ENCODE data around the gene ABCB10.
"Not testable (repeated sequence)": the region's sequence is repeated elsewhere in the genome, so short reads cannot be mapped to it uniquely, and the experiment has no call there.

The ABCB10 gene

DNA sequence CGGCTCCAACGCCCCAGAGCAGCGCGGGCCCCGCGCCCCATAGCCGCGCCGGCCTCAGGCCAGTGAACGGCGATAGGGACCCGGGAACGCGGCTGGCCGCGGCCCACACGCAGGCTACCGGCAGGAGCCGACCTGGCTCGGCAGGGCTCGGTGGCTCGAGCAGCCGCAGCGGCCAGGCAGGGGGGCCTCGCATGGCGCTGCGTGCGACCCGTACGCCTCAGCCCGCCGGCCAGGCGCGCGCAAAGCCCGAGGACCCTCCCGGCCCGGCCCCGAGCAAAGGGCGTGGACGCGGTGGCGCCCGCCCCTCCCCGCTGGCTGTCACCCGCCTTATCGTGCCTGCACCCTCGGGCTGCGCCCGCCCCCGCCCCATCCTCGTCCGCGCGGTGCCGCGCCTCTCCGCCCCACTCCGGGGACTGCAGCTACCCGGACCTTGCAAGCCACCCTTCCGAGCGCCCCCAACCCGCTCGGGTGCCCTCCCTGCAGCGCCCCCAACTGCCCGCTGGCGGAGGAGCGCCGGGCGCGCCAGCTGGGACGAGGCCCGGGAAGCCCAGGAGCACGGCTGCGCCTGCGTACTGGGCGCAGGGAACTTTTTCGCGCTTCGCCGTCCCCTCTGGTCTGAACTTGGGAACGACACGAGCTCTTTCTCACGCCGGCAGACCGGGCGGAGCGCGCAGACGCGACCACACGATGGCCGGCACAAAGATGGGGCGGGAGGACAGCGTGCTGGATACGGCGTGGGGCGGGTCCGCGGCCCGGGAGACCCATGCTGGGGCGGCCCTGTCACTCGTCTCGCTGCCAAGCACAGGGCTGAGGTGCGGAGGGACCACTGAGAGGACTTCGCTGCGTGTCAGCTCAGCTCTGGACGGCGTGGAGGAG is at the start of gene ABCB10:
Gene ABCB10, minus strand, starts transcription at position 248 of the 876 bp plus-strand sequence. Its CDS starts 55 bp downstream, at position 193.
- DNase-seq = peak; percentile 96

- DNase-seq = no peak
These were observed 48.9 kb upstream of the ABCB10 start for GRCh38 chr1:229607370-229607769.

GRCh38 chr1:229603371-229604005 is 45.0 kb upstream of the ABCB10 start:
- no peak for DNase-seq

GRCh38 chr1:229600229-229600628 is 41.7 kb upstream of the ABCB10 start:
- DNase-seq = no peak

GRCh38 chr1:229599218-229599954 is 40.9 kb upstream of the ABCB10 start:
- no peak for DNase-seq

DNA sequence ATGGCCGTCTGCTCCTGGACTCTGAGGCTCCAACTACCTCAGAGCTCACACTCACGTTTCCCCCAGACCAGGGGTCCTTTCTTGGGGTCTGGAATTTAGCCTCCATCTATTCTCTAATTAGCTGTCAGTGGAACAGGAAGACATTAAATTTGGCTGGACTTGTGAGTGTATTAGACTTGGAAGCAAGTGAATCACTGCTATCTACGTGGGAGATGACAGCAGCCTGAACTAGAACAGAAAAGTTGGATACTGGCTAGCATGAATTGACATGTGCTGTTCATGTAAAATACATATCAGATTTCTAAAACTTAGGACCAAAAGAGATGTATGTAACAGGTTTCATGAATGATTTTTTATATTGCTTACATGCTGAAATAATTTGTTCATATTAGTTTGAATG is 39.4 kb upstream of the ABCB10 start:
- DNase-seq = no peak

DNA sequence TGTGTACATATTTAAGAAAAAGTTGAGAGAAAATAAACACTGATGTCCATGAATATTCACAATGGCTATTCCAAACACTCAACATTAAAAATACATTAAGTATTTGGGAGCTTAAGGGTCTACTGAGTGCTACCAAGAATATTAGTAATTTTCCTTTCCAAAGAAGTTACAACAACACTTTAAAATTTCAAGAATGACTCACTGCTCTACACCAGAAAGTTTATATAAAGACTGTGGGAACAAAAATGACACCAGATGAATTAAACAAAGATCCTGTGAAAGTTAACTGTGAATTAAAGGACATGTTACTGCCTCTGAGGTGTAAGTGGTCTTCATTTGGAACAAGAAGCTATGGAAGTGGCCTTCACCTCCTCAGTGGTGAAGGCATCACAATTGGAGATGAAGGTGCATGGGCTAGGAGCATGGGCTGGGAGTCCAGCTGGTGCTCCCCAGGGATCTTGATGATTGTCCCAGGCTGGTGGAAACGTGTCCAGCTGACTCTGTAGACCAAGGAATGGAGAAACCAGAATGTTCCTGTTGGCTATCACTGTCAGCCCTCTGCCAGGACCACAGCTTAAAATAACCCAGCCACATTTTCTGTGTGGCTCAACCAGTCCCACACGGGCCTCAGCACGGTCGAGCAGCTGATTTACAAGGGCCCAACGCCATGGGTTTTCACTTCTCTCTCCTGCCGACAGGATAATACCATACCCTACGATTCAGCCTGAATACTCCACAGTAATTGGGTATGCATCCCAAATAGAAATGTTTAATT is 38.6 kb upstream of the ABCB10 start:
- no peak for DNase-seq

GRCh38 chr1:229595876-229596275 is 37.4 kb upstream of the ABCB10 start:
- not testable (repeated sequence) for DNase-seq

- no peak for DNase-seq
These were observed 35.9 kb upstream of the ABCB10 start for GRCh38 chr1:229594227-229595008.

GRCh38 chr1:229593800-229594199 is 35.3 kb upstream of the ABCB10 start:
- no peak for DNase-seq

DNA sequence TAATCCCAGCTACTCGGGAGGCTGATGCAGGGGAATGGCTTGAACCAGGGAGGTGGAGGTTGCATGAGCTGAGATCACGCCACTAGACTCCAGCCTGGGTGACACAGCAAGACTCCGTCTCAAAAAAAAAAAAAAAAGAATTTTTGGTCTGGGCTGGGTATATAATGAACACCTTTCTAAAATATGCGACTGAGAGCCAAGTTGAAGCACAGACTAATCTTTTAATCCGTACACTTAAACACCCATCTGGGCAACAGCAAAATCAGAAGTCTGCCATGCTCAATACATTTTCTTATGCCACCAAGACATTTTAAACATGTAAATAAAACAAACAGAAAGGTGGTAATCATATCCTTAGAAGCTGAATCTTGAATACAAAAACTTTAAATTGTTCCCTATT is 31.6 kb upstream of the ABCB10 start:
- DNase-seq = no peak

DNA sequence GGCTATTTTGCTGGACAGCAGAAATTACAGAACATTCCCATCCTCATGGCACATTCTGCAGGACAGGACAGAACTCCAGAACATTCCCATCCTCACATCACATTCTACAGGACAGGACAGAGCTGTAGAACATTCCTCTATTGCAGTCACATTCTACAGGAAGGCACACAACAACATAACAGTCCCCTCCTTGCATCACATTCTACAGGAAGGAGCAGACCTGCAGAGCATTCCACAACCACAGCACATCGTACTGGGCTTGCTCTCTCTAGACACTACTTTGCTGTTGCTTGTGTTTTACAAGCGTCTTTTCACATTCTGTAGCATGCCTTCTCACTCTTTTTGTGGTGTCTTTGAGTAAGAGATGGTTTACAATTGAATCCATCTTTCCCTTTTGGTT is 26.8 kb upstream of the ABCB10 start:
- no peak for DNase-seq

DNA sequence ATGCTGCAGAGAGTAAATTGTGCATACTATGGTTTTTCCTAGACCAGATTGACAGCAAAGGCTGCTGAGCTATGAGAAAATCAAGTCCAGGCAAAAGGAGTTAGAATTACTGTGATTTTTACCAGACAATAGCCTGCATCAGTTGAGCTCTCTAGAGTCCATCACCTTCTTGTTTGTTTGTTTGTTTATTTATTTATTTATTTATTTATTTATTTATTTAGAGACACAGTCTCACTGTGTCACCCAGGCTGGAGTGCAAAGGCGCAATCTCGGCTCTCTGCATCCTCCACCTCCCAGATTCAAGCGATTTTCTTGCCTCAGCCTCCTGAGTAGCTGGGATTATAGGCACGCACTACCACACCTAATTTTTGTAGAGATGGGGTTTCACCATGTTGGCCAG is 24.2 kb upstream of the ABCB10 start:
- no peak for DNase-seq

- DNase-seq = peak; percentile 4
These were observed 23.6 kb upstream of the ABCB10 start for GRCh38 chr1:229582011-229582694.

DNA sequence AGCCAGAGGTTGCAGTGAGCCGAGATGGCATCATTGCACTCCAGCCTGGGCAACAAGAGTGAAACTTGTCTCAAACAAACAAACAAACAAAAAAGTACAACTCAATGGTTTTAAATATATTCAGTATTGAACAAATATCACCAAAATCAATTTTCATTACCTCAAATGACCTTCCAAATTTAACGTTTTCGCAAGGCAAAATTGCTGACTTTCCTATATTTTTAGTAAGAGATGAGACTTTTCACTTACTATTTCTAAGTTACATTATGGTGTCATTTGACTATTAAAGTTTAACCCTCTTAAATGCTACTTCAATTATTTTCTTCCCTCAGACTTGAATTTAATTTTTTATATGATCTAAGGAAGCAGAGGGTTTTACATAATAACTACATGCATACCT is 23.0 kb upstream of the ABCB10 start:
- DNase-seq = no peak

- DNase-seq = peak; percentile 84
These were observed 20.7 kb upstream of the ABCB10 start for GRCh38 chr1:229579059-229579673.

GRCh38 chr1:229578168-229579058 is 19.9 kb upstream of the ABCB10 start:
- no peak for DNase-seq

GRCh38 chr1:229574679-229575442 is 16.4 kb upstream of the ABCB10 start:
- DNase-seq = no peak

- DNase-seq = peak; percentile 43
These were observed 13.8 kb upstream of the ABCB10 start for GRCh38 chr1:229572286-229572685.
